GM18498 (cell line): ENCODE measurements around the gene IL1F10.

Source experiments
- ATAC-seq: cut with Tn5 transposase; IDR thresholded peaks from one replicate; pipeline ENCODE4 v1.9.1; 2021; ENCODE audit warnings: mild to moderate bottlenecking, moderate library complexity; ENCODE audit not compliant: unreplicated experiment

Gene IL1F10

GRCh38 chr2:113111823-113112287 is 44.1 kb downstream of the IL1F10 start:
- ATAC-seq = no peak

GRCh38 chr2:113112441-113112840 is 44.7 kb downstream of the IL1F10 start:
- no peak for ATAC-seq

DNA sequence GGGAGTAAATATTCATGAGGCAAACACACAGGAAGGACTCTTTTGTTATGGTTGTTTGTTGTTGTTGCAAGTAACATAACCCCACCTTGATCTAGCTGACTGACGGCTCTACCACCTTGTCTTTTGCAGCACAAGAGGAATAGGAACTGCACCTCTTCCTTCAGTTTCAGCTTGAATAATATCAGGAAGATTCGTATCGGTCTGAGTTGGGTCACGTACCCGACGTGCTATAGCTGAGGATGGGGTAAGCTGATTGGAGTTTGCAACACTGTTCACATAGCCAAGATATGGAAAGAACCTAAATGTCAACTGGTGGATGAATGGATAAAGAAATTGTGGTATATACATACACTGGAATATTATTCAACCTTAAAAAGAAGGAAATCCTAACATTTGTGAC is 45.1 kb downstream of the IL1F10 start:
- no peak for ATAC-seq

DNA sequence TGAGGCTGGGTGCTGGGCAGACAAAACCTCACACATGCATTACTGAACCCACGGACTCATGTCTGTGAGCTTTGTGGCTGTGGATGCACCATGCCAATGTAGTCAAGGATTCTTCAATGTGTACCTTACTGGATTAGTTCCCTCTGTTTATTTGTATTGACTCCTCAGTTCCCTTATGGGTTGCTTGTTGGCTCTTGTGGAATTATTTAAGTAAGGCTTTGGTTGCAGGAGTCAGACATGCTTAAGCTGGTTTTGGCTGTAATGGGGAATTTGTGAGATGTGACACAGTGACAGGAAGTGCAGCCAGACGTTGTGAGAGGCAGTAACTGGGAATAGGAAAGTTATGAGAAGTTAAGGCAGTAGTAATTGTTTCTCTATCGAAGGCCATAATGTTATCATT is 46.0 kb downstream of the IL1F10 start:
- no peak for ATAC-seq

DNA sequence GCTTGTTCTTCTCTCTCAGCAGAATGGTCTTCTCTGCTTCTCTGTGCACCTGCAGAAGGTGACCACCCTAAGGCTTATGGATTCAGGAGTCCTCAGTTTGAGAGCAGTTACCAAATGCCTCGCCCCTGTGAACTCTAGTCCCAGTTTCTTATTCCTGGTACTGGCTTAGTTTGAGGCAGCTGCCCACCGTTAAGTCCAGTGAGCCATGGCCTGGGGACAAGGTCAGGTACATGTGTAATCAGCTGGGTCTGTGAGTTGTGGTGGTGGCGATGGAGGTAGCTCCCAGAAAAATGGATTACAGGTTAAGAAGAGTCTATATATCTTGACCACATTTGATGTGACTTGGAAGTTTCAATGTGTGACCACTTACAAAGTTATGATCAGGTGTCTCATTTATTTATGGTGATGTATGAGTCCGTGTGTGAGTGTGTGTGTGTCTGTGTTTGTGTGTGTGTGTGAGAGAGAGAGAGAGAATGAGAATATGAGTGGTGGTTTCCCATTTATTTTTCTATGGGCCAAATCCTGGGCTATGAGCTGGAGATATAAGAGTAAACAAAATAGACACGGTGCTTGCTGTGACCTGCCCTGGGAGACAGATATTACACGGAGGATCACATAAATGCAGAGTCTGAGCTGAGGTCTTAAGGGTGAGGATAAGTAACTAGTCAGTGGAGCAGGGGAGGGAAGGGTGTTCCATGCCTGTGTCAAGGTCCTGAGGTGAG is 46.6 kb downstream of the IL1F10 start:
- ATAC-seq = no peak

DNA sequence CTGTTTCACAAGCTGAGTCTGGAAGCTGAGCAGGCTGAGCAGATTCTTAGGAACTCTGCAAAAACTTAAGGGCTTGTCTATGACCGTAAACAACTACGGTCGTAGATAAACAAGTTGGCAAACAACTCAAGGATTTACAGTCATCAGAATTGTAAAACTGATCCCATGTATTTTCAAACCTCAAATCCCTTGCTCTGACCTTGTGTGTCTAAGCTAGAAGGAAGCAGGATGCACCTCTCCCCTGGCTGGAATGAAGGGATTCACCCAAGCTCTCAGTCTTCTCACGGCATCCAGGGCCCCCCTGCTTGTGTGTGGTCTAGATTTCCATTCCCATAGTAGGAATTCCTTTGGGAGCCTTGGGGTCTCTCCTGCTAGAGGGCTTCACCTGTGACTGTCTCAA is 47.2 kb downstream of the IL1F10 start:
- no peak for ATAC-seq

- ATAC-seq = peak; percentile 63
Observed at GRCh38 chr2:113116100-113116958, 48.6 kb downstream of the IL1F10 start.

GRCh38 chr2:113117541-113118262 is 49.9 kb downstream of the IL1F10 start:
- ATAC-seq = no peak

GRCh38 chr2:113118263-113118657 is 50.5 kb downstream of the IL1F10 start:
- no peak for ATAC-seq

DNA sequence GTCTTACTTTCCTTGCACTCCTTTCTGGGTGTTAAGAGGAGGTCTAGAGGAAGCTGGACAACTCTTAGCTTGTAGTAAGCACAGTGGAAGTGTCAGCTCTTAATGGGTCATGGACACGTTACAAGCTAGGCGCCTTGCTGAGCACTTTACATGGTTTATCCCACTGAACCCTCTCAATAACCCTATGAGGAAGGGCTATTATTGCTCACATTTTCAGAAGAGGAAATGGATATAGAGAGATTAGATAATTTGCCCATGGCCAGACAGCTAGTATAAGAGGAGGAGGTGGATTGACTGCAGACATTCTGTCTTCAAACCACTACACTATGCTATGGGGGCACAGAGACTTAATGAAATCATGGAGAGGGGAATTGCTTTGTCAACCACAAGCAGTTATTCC is 51.3 kb downstream of the IL1F10 start:
- ATAC-seq = no peak

- ATAC-seq = no peak
Observed at GRCh38 chr2:113120861-113121260, 53.1 kb downstream of the IL1F10 start.

DNA sequence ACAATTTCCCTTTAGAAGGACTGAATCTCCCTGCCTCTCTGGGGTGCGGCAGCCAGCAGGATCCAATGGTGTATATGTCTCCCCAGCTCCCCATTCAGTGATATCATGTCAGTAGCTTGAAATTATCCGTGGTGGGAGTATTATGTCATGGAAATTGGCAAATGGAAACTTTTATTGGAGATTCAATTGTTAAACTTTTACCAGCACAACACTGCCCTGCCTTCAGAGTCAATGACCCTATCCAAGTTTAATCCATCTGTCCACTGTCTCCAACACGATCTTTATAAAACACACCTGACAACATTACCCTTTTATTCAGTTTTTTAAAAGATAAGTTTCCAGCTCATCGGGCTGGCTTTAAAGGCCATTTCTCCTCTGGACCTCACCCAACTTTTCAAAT is 54.6 kb downstream of the IL1F10 start:
- ATAC-seq = no peak

DNA sequence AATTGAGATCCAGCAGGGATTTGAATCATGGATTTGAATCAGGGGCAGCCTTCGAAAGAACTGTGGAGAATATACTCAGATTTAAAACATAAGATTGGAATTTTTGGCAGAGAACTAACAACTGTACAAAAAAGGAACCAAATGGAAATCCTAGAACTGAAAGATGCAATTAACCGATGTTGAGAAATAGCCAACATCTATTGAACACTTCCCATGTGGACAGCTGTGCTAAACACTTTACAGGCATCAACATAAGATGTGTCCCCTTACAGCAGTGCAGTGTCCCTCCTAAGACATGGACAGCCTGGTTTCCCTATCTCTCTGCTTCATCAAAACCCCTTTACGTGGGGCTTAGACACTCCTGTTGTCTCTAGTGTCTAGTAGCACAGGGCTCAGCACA is 56.0 kb downstream of the IL1F10 start:
- no peak for ATAC-seq

DNA sequence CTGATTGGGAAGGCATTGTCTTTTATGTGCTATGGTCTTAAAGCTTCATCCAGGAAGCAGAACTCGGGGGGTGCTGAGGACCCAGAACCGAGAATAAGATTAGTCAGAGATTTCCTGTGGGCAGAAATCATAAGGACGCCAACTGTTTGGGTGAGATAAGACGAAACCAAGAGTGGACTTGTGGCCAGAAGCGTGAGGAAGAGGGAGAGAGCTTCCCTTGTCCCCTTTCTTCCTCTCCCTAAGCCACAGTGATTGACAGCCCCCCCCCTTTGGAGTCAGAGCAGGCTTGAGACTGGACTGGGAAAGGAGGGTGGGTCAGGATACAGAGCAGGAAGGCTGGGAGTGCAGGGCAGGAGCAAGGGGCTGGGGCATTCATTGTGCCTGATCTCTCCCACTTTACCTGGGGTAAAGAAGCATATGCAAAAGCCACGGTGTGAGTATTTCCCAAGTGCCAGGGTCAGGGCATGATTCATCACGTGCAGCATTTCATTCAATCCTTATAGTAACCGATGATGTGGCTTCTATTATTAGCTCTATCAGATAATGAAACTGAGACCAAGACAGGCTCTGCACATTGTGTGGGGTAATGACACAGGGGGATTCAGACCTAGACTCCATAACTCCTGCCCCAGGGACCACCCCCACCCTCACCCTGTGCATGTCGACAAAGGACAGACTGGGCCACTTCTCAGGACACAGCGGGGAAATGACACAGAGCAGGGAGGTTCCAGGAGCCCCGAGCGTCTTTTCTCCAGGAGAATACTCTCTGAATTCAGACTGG is 56.6 kb downstream of the IL1F10 start:
- ATAC-seq = peak; percentile 55
